Progenitor cell of endocrine pancreas (in vitro differentiated cells): ENCODE measurements around the gene GPR161. TPM values are rescaled to one million over a fixed set of nuclear protein-coding genes. Genes with fewer than 3 reads are reported as not detected.

Experiments
- DNase-seq: peaks from one replicate; pipeline ENCODE4 v3.0.0; 2021; ENCODE audit warnings: low spot score; ENCODE audit not compliant: unreplicated experiment
- H3K27ac Mint-ChIP-seq: 2 replicates; pipeline ENCODE4 v1.8.0; 2021; ENCODE audit warnings: mild to moderate bottlenecking, moderate library complexity, mixed read lengths
- H3K27me3 Mint-ChIP-seq: 2 replicates; pipeline ENCODE4 v1.8.0; 2021; ENCODE audit warnings: mixed read lengths
- H3K36me3 Mint-ChIP-seq: 2 replicates; pipeline ENCODE4 v1.8.0; 2022; ENCODE audit warnings: mixed read lengths; ENCODE audit not compliant: insufficient read depth
- H3K4me1 Mint-ChIP-seq: 2 replicates; pipeline ENCODE4 v1.8.0; 2021; ENCODE audit warnings: low read depth, mixed read lengths
- H3K4me3 Mint-ChIP-seq: 2 replicates; pipeline ENCODE4 v1.8.0; 2021; ENCODE audit warnings: low read depth, mild to moderate bottlenecking, moderate library complexity, mixed read lengths
- H3K9me3 Mint-ChIP-seq: 2 replicates; pipeline ENCODE4 v1.8.0; 2021; ENCODE audit warnings: low read depth, mixed read lengths
- CTCF ChIP-seq: fragments of 200-600 bp; sonication (generic); IDR thresholded peaks from one replicate; pipeline ENCODE4 v1.5.0; 2021; ENCODE audit warnings: antibody characterized with exemption, mild to moderate bottlenecking; ENCODE audit not compliant: unreplicated experiment
- total RNA-seq: library from RNA; stranded (reverse); gene quantifications from 2 replicates; pipeline ENCODE4 v1.2.1, GENCODE V29; 2021

Gene GPR161
- total RNA-seq, 1 donor from 2014 or later, result 58.5 TPM

- no peak for DNase-seq
- no peak for TF ChIP-seq CTCF
- Mint-ChIP-seq H3K36me3 (no peaks in the 10 kb centered on the region), H3K4me3 (no peak overlapping the region), H3K9me3 (peaks cover 15% of the 10 kb centered on the region), H3K4me1 (no peaks in the 10 kb centered on the region), H3K27ac (no peak overlapping the region), H3K27me3 (no peaks in the 10 kb centered on the region)
Observed at GRCh38 chr1:168163670-168164069, 26.9 kb upstream of the GPR161 start.

GRCh38 chr1:168161459-168161858, 24.7 kb upstream of the GPR161 start:
- Mint-ChIP-seq H3K27ac (no peak overlapping the region), H3K9me3 (peaks cover 34% of the 10 kb centered on the region), H3K4me1 (no peaks in the 10 kb centered on the region), H3K36me3 (peaks cover 4% of the 10 kb centered on the region), H3K4me3 (no peak overlapping the region), H3K27me3 (no peaks in the 10 kb centered on the region)
- no peak for DNase-seq
- TF ChIP-seq CTCF, result no peak

GRCh38 chr1:168159979-168160378, 23.2 kb upstream of the GPR161 start:
- H3K9me3 Mint-ChIP-seq, result peaks cover 41% of the 10 kb centered on the region

GRCh38 chr1:168159251-168159650, 22.5 kb upstream of the GPR161 start:
- no peak for TF ChIP-seq CTCF
- H3K4me1 Mint-ChIP-seq, result no peaks in the 10 kb centered on the region
- H3K27me3 Mint-ChIP-seq, result no peaks in the 10 kb centered on the region
- H3K4me3 Mint-ChIP-seq, result no peak overlapping the region
- H3K9me3 Mint-ChIP-seq, result peaks cover 41% of the 10 kb centered on the region
- no peak overlapping the region for H3K27ac Mint-ChIP-seq
- peaks cover 4% of the 10 kb centered on the region for H3K36me3 Mint-ChIP-seq
- DNase-seq, result no peak

More at GRCh38 chr1:168159979-168160378, 23.2 kb upstream of the GPR161 start:
- no peak for TF ChIP-seq CTCF
- no peak overlapping the region for H3K4me3 Mint-ChIP-seq
- no peak overlapping the region for H3K27ac Mint-ChIP-seq
- DNase-seq, result no peak
- H3K36me3 Mint-ChIP-seq, result peaks cover 4% of the 10 kb centered on the region
- H3K27me3 Mint-ChIP-seq, result no peaks in the 10 kb centered on the region
- no peaks in the 10 kb centered on the region for H3K4me1 Mint-ChIP-seq

GRCh38 chr1:168157638-168158037, 20.9 kb upstream of the GPR161 start:
- Mint-ChIP-seq H3K4me1 (peaks cover 2% of the 10 kb centered on the region), H3K9me3 (peaks cover 41% of the 10 kb centered on the region), H3K36me3 (peaks cover 4% of the 10 kb centered on the region), H3K4me3 (no peak overlapping the region), H3K27me3 (no peaks in the 10 kb centered on the region), H3K27ac (no peak overlapping the region)
- no peak for DNase-seq
- no peak for TF ChIP-seq CTCF
